ENCODE measurements around the gene SARS1.

SARS1 gene

DNA sequence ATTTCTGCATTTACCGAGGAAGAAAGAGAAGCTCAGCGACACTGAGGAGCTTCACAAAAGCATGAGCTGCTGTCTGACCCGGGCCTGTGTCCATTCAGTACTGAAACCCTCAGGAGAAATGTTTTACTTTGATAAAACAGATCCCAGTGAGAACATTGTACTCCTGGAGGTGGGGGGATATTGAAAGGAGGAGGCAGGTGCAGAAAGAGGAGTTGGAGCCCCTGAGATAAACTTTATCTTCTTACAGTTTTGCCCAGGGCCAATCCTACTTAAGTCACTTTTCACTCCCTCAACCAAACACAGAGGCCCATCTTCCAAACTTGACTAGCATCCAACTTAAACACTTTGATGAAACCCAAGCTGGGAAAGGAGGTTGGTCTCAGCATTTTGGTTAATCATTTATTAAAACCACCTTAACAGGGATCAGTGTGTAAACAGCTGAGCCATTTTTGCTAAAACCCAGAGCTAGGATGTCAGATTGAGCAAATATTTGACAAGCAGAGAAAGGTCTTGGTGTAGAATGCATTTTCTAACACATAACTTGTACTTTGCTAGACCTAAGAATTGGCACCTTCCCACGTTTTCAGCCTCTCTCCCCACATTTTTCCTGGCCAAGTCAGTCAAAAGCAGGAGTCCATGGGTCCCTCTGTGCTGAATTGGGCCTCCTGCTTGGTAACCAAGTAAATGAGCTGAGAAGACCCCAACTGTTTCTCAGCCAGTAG lies 32.5 kb upstream of the SARS1 start:
- TF ChIP-seq POLR2AphosphoS5 (IDR thresholded peaks at IDR 0.05; ENCODE audit: low read depth) (no peak), SPI1 (IDR thresholded peaks at IDR 0.05; ENCODE audit: borderline replicate concordance, low read depth) (no peak), REST (IDR thresholded peaks at IDR 0.05; ENCODE audit: insufficient replicate concordance, low read depth) (no peak), GABPA (IDR thresholded peaks at IDR 0.05; ENCODE audit: low read depth) (no peak)
- TF ChIP-seq, protein P1, sequence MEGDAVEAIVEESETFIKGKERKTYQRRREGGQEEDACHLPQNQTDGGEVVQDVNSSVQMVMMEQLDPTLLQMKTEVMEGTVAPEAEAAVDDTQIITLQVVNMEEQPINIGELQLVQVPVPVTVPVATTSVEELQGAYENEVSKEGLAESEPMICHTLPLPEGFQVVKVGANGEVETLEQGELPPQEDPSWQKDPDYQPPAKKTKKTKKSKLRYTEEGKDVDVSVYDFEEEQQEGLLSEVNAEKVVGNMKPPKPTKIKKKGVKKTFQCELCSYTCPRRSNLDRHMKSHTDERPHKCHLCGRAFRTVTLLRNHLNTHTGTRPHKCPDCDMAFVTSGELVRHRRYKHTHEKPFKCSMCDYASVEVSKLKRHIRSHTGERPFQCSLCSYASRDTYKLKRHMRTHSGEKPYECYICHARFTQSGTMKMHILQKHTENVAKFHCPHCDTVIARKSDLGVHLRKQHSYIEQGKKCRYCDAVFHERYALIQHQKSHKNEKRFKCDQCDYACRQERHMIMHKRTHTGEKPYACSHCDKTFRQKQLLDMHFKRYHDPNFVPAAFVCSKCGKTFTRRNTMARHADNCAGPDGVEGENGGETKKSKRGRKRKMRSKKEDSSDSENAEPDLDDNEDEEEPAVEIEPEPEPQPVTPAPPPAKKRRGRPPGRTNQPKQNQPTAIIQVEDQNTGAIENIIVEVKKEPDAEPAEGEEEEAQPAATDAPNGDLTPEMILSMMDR (IDR thresholded peaks at IDR 0.05; ENCODE audit: insufficient read depth, low read length): no peak
- no peak for DNase-seq (ENCODE audit: low read depth in 1 of 2, low spot score in 1 of 2)
- no peak overlapping the region for H3K27ac ChIP-seq (replicated peaks)

GRCh38 chr1:109181807-109182163 lies 31.9 kb upstream of the SARS1 start:
- TF ChIP-seq SPI1 (IDR thresholded peaks at IDR 0.05; ENCODE audit: borderline replicate concordance, low read depth): no peak
- TF ChIP-seq REST (IDR thresholded peaks at IDR 0.05; ENCODE audit: insufficient replicate concordance, low read depth): no peak
- no peak for TF ChIP-seq GABPA (IDR thresholded peaks at IDR 0.05; ENCODE audit: low read depth)
- TF ChIP-seq, protein P1 (IDR thresholded peaks at IDR 0.05; ENCODE audit: insufficient read depth, low read length): no peak
- no peak for TF ChIP-seq POLR2AphosphoS5 (IDR thresholded peaks at IDR 0.05; ENCODE audit: low read depth)
- Histone ChIP-seq H3K27me3 (ENCODE audit: insufficient read depth, poor library complexity, severe bottlenecking) (no peaks in the 10 kb centered on the region), H3K27ac (replicated peaks) (no peak overlapping the region), H3K4me3 (replicated peaks; ENCODE audit: insufficient read depth, low read length) (no peak overlapping the region)
- no peak for DNase-seq (ENCODE audit: low read depth in 1 of 2, low spot score in 1 of 2)

More for the DNA sequence above, 32.5 kb upstream of the SARS1 start:
- H3K4me3 ChIP-seq (replicated peaks; ENCODE audit: insufficient read depth, low read length): no peak overlapping the region
- no peaks in the 10 kb centered on the region for H3K27me3 ChIP-seq (ENCODE audit: insufficient read depth, poor library complexity, severe bottlenecking)

DNA sequence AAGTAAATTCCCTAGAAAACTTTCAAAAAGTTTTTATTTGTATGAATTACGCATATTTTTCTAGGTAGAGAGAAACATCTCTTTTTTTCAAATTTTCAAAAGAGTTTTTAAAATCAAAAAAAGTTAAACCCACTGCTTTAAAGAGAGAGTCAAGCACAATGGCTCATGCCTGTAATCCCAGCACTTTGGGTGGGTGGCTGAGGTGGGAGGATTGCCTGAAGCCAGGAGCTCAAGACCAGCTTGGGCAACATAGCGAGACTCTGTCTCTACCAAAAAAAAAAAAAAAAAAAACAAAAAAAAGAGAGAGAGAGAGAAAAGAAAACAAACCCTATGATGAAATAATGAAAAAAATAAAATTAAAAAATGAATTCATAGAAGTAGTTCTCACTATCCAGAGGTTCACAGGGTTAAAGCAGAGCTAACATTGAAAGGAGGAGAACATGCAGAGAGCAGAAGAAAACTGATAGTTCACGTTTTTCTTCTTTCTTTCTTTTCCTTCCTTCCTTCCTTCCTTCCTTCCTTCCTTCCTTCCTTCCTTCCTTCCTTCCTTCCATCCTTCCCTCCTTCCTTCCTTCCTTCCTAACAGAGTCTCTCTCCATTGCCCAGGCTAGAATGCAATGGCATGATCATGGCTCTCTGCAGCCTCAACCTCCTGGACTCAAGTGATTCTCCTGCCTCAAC lies 30.5 kb upstream of the SARS1 start:
- no peak for DNase-seq (ENCODE audit: low read depth in 1 of 2, low spot score in 1 of 2)
- Histone ChIP-seq H3K4me3 (replicated peaks; ENCODE audit: insufficient read depth, low read length) (no peak overlapping the region), H3K27me3 (ENCODE audit: insufficient read depth, poor library complexity, severe bottlenecking) (no peaks in the 10 kb centered on the region), H3K27ac (replicated peaks) (no peak overlapping the region)
- TF ChIP-seq REST (IDR thresholded peaks at IDR 0.05; ENCODE audit: insufficient replicate concordance, low read depth) (no peak), SPI1 (IDR thresholded peaks at IDR 0.05; ENCODE audit: borderline replicate concordance, low read depth) (no peak), POLR2AphosphoS5 (IDR thresholded peaks at IDR 0.05; ENCODE audit: low read depth) (no peak), GABPA (IDR thresholded peaks at IDR 0.05; ENCODE audit: low read depth) (no peak)
- TF ChIP-seq, protein P1 (IDR thresholded peaks at IDR 0.05; ENCODE audit: insufficient read depth, low read length): no peak

Measured in HL-60 (cell line).